Uterus (tissue), 2 donors: ENCODE measurements around the gene SRGAP1.

Source experiments
- CTCF ChIP-seq, 4 experiments: fragments of 200-600 bp in 2 of 4; fragments of 450-650 bp in 2 of 4; sonication (generic) in 2 of 4; IDR thresholded peaks; one replicate each; pipeline ENCODE4 v1.5.1; 2016 to 2019; ENCODE audit warnings: antibody characterized with exemption in 4 of 4, mild to moderate bottlenecking in 2 of 4, moderate library complexity in 1 of 4
- POLR2A ChIP-seq, 2 donors: fragments of 450-650 bp; IDR thresholded peaks; one replicate each; pipeline ENCODE4 v1.6.1; 2016; ENCODE audit warnings: antibody characterized with exemption in 2 of 2, mild to moderate bottlenecking in 1 of 2, moderate library complexity in 1 of 2

GRCh38 chr12:64057706-64058105, 213.2 kb downstream of the SRGAP1 start:
- no peak for TF ChIP-seq CTCF (IDR thresholded peaks at IDR 0.05)
- no peak for TF ChIP-seq POLR2A (IDR thresholded peaks at IDR 0.05)
